ENCODE measurements around the gene SREBF2. TPM values are rescaled to one million over a fixed set of nuclear protein-coding genes. Genes with fewer than 3 reads are reported as not detected.

The SREBF2 gene
- total RNA-seq, 1 donor = 52.8 TPM

- TF ChIP-seq, protein P1, sequence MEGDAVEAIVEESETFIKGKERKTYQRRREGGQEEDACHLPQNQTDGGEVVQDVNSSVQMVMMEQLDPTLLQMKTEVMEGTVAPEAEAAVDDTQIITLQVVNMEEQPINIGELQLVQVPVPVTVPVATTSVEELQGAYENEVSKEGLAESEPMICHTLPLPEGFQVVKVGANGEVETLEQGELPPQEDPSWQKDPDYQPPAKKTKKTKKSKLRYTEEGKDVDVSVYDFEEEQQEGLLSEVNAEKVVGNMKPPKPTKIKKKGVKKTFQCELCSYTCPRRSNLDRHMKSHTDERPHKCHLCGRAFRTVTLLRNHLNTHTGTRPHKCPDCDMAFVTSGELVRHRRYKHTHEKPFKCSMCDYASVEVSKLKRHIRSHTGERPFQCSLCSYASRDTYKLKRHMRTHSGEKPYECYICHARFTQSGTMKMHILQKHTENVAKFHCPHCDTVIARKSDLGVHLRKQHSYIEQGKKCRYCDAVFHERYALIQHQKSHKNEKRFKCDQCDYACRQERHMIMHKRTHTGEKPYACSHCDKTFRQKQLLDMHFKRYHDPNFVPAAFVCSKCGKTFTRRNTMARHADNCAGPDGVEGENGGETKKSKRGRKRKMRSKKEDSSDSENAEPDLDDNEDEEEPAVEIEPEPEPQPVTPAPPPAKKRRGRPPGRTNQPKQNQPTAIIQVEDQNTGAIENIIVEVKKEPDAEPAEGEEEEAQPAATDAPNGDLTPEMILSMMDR (IDR thresholded peaks at IDR 0.05; ENCODE audit: insufficient read depth, low read length) = no peak
- no peak for DNase-seq (ENCODE audit: low read depth)
- no peak overlapping the region for H3K4me3 ChIP-seq (ENCODE audit: low read depth, low read length)
Observed at GRCh38 chr22:41826430-41827383, 6.2 kb upstream of the SREBF2 start.

- no peak overlapping the region for H3K4me3 ChIP-seq (ENCODE audit: low read depth, low read length)
- no peak for DNase-seq (ENCODE audit: low read depth)
- TF ChIP-seq, protein P1 (IDR thresholded peaks at IDR 0.05; ENCODE audit: insufficient read depth, low read length) = no peak
Observed at GRCh38 chr22:41827671-41828070, 5.2 kb upstream of the SREBF2 start.

- no peak for DNase-seq (ENCODE audit: low read depth)
- H3K4me3 ChIP-seq (ENCODE audit: low read depth, low read length) = no peak overlapping the region
- TF ChIP-seq, protein P1 (IDR thresholded peaks at IDR 0.05; ENCODE audit: insufficient read depth, low read length) = no peak
Observed at GRCh38 chr22:41828516-41828915, 4.4 kb upstream of the SREBF2 start.

DNA sequence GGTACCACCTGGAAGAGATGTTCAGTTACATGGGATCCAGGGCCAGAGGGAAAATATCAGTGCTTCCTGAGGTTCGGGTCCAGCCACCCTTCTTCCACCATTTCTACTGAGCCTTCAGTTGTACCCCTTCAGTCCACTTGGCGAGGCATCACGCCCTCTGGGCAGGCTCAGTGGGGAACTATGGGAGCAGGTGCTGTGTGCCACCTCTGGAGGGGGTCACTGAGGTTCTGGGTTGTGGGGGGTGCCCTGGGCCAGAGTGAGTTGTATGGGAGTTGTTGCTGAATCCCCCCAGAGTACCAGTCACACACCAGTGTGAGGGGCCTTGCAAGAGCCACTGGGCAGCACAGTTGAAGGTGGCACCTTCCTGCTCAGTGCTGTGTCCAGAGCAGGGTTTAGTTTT is 2.7 kb upstream of the SREBF2 start:
- TF ChIP-seq, protein P1 (IDR thresholded peaks at IDR 0.05; ENCODE audit: insufficient read depth, low read length) = no peak
- no peak for DNase-seq (ENCODE audit: low read depth)
- no peak overlapping the region for H3K4me3 ChIP-seq (ENCODE audit: low read depth, low read length)

GRCh38 chr22:41831383-41831782 is 1.5 kb upstream of the SREBF2 start:
- TF ChIP-seq, protein P1 (IDR thresholded peaks at IDR 0.05; ENCODE audit: insufficient read depth, low read length) = no peak
- peak; percentile 50 for DNase-seq (ENCODE audit: low read depth)
- no peak overlapping the region for H3K4me3 ChIP-seq (ENCODE audit: low read depth, low read length)

- DNase-seq (ENCODE audit: low read depth) = peak; percentile 36
- TF ChIP-seq, protein P1 (IDR thresholded peaks at IDR 0.05; ENCODE audit: insufficient read depth, low read length) = no peak
- H3K4me3 ChIP-seq (ENCODE audit: low read depth, low read length) = peak overlapping the region; percentile 66
Observed at GRCh38 chr22:41831828-41832552, 915 bp upstream of the SREBF2 start.
